Measurements from ENCODE around the gene EVI5.
"Not testable (repeated sequence)": the region's sequence is repeated elsewhere in the genome, so short reads cannot be mapped to it uniquely, and the experiment has no call there.

The EVI5 gene

DNA sequence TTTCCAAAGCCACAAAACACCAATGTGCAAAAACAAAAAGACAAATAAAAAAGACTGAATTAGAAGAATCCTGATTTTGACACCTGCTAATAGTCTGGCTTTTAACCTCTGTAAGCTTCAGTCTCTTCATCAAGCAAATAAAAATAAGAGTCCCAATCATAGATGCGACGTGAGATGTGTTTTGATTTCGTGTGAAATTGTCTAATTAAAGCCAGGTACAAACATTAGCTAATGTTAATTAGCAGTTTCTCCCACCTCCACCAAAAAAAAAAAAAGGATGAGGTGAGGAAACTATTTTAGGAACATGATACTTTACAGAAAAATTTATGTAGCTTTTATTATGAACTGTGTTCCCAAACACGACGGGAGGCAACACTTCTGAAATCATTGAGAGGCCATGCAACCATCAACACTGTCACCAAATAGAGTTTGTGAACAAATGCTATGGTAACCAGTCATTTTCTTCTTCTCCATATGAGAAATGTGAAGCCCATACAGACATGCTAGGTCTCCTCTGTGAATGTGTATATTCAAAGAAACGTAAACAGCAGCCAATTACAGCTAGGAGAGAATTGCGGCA lies 6.7 kb upstream of the EVI5 start:
- DNase-seq (ENCODE audit: low read depth): no peak

DNA sequence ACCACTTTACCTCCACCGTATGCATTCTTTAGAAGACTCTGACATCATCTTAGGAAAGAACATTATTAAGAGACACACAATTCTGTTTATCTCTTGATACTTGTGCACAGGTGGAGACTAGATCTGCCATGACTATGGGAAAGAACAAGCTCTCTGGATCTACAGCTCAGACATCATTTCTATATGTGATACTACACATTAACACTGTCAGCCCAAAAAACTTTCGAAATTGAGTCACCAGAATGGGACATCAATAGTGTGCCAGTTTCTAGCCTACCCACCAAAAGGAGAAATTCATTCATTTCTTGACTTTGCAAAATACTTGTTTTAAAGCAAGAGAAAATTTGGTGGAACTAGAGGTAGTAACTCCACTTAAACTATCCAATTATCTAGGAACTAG lies 6.0 kb upstream of the EVI5 start:
- DNase-seq (ENCODE audit: low read depth): no peak

DNA sequence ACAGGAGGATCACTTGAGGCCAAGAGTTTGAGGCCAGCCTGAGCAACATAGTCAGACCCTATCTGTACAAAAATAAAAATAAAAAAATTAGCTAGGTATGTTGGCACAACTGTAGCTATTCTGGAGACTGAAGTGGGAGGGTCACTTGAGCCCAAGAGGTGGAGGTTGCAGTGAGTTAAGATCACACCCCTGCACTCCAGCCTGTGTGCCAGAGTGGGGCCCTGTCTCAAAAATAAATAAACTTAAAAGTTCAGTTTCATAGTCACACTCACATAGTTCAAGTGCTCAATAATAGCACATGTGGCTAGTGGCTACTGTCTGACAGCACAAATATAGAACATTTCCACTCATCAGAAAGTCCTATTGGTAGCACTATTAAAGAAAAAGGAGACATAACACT lies 5.2 kb upstream of the EVI5 start:
- no peak for DNase-seq (ENCODE audit: low read depth)

DNA sequence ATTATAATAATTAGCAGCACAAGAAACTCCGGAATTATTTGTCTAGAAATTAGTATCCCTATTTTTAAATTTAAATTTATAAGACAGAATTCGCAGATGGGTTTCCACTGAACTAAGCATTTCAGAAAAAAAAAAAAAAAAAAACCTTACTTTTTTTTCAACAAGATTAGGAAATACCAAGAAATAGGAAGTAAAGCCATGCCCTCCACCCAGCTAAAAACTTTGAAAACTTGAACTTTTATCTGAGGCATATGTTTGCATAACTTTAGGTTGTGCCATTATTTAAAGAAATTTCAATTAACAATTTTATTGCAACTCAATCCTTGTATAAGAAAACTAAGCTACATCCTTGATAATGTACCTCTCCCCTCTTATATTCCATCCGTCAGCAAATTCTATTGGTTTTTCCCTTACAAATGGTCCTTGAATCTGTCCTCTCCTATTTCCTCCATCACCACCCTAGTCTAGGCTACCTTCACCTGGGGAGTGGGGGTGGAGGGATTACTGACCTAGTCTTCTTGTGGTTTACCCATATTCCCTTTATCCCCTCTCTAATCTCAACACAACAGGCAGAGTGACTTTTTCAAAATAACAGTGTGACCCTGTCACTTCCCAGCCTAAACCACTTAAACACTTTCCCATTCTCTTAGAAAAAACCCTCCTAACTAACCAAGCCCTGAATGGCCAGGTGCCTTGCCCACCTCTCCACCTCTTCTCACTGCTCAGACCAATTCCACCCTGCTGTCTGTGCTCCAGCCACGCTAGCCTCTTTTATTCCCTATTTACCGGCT lies 1.4 kb upstream of the EVI5 start:
- DNase-seq (ENCODE audit: low read depth): no peak

DNA sequence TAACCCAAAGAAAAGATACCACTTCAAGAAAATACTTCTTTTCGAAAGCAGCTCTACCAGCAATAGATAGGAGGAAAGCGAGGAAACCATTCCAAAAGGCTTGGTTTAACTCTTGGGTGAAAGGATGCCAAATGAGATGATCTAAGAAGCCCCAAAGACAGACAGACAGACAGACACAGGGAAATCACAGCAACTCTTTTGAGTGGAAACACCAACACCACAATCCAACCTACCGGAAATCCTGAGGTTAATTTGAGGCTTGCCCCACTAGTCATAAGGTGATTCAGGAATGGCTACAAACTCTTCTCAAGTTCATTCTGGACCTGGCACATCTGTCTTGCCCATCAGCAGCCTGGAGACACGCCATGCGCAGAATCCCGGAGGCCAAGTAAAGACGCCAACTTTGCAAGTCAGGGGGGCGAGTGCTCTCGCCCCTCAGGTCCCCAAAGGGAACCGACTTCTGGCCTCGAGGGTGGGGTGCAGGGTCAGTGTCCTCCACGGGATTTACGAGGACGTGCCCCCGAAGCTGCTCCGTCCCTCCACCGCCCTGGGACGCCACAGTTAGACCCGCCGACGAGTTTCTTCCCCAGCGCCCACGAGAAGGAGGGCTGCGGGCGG lies 778 bp downstream of the EVI5 start:
- peak; percentile 82 for DNase-seq (ENCODE audit: low read depth)

DNA sequence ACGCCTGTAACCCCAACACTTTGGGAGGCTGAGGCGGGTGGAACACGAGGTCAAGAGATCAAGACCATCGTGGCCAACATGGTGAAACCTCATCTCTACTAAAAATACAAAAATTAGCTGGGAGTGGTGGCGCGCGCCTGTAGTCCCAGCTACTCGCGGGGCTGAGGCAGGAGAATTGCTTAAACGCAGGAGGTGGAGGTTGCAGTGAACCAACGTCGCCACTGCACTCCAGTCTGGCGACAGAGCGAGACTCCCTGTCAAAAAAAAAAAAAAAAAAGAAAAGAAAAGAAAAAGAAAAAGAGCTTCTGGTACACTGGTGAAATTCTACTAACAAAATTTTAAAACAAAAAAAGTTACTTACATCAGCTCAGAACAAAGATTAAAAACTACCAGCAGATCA lies 1.4 kb downstream of the EVI5 start:
- DNase-seq (ENCODE audit: low read depth): not testable (repeated sequence)

DNA sequence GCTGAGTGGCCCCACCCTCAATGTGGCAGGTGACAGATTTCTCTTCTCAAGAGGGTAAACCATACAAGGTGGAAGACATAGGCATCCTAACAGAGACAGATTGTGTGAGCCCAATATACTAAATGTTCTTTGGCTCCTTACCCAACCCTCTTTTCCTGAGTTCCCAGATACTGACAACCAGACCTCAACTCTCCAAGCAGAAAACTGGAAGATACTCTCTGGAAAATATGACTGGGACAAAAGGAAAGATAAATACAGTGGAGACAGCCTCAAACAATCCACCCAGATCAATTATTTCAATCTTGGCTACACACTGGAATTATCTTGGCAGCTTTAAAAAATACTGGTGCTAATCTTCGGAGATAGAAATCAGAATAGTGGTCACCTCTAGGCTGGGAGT lies 6.5 kb downstream of the EVI5 start:
- no peak for DNase-seq (ENCODE audit: low read depth)

DNA sequence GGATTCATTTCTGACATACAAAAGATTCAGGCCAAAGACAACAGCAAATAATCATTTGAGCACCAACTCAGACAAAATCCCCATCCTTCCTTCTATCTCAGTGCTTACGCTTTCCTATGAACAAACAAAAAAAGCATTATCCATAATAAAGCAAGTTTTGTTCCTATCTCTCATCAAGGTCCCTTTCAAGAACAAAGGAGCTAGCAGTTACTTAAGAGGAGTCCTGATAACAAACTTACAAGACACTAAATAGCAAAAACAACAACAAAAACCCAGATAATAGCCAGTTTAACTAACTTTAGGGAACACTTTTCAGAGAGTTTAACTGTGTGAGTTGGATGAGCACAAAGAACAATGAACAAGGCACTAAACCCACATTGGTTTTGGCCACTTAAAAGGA lies 10.5 kb downstream of the EVI5 start:
- no peak for DNase-seq (ENCODE audit: low read depth)

DNA sequence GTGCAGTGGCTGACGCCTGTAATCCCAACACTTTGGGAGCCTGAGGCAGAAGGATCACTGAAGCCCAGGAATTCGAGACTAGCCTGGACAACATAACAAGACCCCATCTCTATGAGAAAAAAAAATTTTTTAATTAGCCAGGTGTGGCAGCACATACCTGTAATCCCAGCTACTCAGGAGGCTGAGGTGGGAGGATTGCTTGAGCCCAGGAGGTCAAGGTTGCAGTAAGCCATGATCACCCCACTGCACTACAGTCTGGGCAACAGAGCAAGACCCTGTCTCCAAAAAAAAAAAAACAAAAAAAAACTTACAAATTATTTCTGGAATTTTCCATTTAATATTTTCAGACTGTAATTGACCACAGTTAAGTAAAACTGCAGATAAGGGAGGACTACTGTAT lies 11.2 kb downstream of the EVI5 start:
- not testable (repeated sequence) for DNase-seq (ENCODE audit: low read depth)

DNA sequence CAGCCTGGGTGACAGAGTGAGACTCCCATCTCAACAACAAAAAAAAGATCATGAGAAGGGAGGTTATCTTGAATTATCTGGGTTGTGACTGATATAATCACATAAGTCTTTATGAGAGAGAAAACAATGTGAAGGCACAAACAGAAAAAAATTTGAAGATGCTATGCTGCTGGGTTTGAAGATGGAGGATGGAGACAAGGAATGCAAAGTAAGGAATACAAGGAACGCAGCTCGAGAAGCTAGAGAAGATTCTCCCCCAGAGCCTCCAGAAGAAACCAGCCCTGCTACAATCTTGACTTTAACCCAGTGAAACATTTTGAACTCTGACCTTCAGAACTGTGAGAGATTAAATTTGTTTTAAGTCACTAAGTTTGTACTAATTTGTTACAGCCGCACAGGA lies 15.1 kb downstream of the EVI5 start:
- no peak for DNase-seq (ENCODE audit: low read depth)

DNA sequence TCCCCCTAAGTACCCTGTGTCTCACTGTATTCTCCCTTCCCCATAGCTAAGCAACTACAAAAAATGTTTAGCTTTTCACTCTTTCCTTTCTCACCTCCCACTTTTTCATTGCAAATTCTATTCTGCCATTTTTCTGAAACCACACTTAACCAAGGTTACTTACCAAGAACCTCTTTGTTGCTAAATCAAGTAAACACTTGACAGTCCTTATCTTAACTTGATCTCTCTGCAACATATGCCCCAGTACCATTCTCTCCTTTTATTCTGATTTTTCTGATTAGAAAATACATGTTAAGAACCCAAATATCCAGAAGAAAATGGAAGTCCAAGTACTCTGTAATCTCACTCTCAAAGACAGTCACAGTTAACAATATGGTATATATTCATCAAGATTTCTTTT lies 16.0 kb downstream of the EVI5 start:
- peak; percentile 43 for DNase-seq (ENCODE audit: low read depth)

DNA sequence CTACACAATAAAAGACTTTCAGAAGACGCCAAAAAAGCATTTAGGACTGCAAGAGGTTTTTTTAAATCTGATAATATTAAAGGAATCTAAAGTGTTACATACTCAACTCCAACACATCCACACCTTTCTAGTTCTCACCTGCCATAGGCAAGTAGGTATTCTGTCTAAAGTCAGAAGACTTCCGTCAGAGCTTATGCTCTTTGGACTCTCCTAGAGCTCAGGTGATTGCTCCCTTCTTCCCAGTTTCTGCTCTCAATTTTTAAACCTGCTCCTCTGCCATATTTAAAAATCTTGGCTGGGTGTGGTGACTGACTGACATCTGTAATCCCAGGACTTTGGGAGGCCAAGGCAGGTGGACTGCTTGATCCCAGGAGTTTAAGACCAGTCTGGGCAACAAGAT lies 16.6 kb downstream of the EVI5 start:
- DNase-seq (ENCODE audit: low read depth): no peak

DNA sequence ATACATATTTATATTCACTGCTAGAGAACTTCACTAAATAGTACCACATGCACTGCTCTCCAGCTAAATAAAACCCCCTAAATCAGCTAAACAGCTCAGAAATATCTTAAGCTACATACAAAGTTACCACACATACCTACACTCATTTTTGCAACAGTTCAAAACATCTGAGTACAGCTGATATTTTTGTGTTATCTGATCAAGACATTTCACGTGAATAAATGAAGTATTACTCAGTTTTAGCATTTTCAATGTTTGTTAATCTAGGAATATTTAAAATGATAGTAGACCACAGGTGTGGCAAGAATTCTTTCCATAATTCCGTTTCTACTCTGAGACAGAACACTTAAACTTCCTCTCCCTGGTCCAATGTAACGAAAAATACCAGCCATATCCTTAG lies 20.8 kb downstream of the EVI5 start:
- DNase-seq (ENCODE audit: low read depth): peak; percentile 71

DNA sequence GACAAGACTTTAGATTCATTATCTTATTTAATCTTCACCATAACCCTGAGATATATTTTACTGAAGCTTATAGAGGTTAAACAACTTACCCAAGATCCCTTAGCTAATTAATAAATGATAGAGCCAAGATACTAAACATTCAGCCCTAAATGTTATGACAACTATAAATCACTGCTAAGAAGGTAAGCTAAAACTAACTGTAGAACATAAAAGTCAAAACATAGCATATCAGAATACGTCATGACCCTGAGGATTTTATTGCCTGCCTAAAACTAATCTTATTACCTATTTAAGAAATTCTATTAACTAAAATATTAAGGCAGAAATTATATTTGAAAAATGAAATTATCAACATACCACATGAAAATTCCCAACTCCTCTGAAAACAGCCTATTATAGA lies 22.6 kb downstream of the EVI5 start:
- DNase-seq (ENCODE audit: low read depth): no peak

DNA sequence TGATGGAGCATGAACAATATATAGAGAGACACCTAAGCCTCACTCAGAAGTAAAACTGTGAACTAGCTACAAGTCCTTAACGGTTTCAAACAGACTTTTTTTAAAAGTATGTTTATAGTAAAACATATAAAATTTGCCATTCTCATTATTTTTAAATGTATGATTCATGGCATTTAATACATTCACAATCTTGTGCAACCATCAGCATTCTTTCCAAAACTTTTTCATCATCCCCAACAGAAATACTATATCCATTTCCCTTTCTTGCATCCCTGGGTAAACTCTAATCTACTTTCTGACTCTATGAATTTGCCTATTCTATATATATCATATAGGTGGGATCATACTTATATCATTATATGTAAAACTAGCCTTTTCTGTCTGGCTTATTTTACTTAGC lies 25.5 kb downstream of the EVI5 start:
- peak; percentile 46 for DNase-seq (ENCODE audit: low read depth)

DNA sequence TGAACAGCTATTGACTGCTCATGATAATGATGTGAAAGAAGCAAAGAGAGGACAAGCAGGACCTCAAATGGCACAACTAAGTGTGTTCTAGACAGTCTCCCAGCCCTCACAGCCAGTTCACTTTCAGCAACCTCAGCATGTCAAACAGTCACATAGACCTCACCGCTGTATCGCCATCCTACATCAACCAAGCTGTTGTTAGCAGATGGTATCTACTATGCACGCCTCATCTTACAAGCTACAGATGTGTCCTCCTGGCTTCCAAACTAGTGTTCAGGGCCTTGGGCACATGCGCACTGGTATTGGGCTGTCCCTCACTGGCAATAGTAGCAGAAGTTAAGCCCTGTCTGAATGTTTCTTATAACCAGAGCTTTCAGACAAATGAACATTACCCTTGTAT lies 28.4 kb downstream of the EVI5 start:
- DNase-seq (ENCODE audit: low read depth): no peak

DNA sequence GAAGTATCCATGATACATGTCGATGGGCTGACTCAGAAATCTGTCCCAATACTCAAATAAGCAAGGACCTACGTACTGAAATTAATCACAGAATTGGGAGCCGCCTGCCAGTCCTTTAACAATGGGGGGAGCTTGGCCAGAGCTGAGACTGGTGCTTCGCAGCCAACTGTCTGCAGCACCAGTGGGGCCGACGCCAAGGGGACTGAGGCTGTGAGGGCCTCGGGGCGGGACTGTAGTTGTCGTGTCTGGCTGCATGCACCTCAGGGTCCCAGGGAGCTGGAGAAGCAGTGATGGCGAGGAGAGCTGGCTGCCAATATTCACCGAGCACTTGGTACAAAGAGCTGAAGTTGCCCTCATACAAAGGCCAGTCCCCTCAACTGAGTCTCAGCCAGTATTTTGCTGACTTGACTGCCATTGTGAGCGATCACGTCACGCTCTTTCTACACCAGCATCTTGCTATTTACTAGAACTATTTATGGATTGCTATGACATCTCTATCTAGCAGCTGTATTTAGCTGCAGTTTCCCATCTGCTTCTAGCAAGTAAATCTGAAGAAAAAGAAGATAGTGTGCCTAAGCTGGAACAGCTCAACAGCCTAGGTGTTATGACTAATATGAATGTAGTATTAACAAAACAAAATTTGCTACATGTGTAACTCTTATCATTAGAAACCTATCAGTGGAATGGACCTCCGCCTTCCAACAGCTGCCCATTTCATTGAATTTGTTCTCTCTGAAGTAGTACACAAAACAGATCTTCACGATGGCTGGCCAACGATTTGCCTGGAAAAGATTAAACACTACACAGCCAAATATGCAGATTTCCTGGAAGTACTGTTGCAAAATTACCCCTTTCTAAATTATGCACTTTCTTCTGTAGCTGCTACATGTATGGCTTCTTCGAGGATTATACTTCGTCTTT lies 29.1 kb downstream of the EVI5 start:
- no peak for DNase-seq (ENCODE audit: low read depth)

DNA sequence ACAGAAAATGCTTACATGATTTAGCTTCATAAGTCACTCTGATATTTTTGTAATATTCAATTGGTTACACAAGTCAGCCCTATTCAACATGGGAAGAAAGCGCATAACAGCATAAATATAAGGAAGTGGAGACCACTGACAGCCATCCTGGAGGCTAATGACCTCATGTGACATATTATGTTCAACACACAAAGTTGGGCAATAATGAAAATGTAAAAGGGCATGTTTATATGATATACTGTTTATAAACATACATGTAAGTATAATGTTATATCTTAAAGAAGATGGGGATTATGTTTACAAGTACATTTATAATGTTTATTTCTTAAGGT lies 30.2 kb downstream of the EVI5 start:
- DNase-seq (ENCODE audit: low read depth): no peak

DNA sequence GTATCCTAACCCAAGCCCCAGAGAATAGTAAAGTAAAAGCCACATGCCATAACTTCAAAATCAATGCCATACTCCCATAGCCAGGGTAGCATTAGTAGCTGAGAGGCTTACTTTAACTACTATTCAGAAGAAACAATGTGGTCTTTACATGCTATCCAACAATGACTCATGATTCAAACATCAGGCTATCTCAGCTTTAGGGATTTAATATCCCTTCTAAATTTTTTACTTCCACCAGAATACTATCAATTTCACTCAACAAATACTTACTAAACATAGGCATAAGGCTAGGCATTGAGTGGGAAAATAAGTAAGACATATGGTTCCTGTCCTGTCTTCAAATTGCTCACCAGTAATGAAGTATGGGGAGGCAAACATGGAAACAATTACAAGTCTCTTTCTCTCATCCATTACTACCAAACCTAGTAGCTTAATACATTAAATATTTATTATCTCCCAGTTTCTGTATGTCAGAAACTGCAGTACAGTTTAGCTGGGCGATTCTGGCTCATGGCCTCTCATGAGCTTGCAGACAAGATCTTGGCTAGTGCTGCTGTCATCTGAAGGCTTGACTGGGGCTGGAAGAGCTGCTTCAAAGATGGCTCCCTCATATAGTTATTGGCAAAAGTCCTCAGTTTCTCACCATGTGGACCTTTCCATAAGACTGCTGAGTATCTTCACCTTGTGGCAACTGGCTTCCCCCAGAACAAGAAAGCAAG lies 30.7 kb downstream of the EVI5 start:
- peak; percentile 67 for DNase-seq (ENCODE audit: low read depth)

DNA sequence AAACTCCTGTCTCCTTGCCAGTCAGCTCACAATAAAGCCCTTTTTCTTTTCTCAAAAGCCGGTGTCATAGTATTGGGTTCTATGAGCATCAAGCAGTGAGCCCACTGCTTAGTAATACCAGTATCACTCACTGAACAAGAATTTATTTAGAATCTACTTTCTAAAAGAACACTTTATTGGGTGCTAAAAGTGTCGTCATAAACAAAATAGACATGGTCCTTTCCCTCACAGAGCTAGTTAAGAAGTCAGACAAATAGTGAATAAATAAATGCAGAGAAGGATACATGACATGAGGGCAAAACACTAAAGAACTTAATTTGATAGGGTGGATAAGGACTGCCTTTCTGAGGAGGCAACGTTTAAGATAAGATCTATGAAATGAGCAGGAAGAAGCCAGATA lies 32.2 kb downstream of the EVI5 start:
- peak; percentile 57 for DNase-seq (ENCODE audit: low read depth)

DNA sequence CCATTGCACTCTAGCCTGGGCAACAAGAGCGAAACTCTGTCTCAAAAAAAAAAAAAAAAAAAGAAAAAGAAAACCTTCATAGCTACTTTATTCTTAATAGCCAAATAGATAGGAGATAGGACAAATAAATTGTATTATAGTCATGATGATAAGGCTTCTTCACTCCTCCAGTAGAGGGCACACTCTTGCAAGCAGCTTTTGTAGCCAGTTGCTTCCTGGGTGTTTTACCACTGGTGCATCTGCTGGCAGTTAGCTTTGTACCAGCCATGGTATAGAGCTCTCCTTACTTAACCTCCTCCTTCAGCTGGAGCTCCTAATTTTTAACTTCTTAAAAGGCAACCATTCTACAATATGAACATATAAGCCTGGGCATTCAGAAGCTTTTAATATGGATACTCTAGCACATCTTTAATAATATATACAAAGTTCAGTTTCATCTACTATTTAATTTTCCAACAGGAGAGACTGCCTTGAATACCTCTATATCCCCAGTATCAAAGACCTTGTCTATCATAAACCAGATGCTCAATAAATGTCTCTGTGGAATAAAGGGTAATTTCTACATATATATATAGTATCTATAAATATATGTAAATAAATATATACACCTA lies 35.8 kb downstream of the EVI5 start:
- DNase-seq (ENCODE audit: low read depth): peak; percentile 76

DNA sequence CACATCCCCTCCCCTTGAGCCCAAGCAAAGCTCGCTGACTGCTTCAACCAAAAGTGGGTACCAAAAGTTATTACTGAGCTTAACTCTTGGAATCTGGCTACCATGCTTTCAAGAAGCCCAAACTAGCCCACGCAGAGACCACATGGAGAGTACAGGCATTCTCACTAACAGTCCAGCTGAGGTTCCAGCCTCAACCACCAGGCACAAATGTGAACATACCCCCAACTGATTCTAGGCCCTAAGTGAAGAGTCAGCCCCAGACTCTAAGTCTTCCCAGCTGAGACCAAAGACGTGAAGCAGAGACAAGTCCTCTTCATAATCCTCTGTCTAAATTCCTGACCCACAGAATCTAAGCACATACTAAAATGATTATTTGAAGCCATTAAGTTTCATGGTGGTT lies 36.8 kb downstream of the EVI5 start:
- no peak for DNase-seq (ENCODE audit: low read depth)
